CD4-positive, alpha-beta T cell treated with Interleukin-2 at 100 ng/mL for 4 hours (primary cell): ENCODE measurements around the gene FCRL1.

Experiments
- DNase-seq: peaks from one replicate; pipeline ENCODE4 v3.0.0-alpha.2; 2020; ENCODE audit warnings: low spot score

The FCRL1 gene

DNA sequence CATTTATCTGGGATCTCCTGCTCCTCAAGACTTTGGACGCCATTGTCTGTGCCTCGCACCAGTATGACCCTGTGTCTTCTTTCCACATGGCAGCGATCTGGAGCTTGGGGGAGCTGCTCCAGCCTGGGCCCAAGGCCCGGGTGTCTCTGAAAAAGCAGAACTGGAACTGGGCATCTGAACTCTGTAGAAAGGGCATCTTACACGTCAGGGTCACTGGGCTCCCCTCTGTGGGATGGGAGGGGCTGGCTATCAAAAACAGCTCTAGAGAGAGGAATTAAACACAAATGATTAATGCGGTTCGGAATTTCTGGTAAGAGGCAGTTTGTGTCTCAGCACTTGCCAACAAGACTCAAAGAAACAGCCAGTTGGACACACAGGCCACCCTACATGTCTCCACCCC, 16.1 kb downstream of the FCRL1 start:
- no peak for DNase-seq

- DNase-seq = no peak
Measured at GRCh38 chr1:157799996-157800395, 19.9 kb downstream of the FCRL1 start.

DNA sequence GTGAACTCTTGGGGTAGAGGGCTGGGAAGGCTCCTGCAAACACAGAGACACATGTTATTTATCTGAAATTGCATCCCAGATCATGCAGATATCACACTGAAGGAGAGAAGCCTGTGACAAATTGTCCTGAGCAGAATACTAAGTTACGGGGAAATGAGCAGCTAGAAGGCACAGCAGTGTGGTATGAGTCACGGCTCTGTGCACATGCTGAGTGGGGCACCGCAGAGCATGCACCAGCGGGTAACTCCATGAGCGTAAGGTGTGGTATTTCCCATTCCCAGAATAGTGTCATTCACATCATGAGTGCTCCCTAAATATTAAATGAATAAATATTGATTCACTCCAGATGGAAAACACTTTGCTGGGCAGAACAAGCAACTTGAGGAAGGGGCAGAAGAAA, 21.7 kb downstream of the FCRL1 start:
- no peak for DNase-seq

GRCh38 chr1:157785248-157785647, 34.7 kb downstream of the FCRL1 start:
- DNase-seq = no peak

GRCh38 chr1:157784801-157785200, 35.1 kb downstream of the FCRL1 start:
- DNase-seq = no peak

- DNase-seq = no peak
Measured at GRCh38 chr1:157782931-157783330, 37.0 kb downstream of the FCRL1 start.

DNA sequence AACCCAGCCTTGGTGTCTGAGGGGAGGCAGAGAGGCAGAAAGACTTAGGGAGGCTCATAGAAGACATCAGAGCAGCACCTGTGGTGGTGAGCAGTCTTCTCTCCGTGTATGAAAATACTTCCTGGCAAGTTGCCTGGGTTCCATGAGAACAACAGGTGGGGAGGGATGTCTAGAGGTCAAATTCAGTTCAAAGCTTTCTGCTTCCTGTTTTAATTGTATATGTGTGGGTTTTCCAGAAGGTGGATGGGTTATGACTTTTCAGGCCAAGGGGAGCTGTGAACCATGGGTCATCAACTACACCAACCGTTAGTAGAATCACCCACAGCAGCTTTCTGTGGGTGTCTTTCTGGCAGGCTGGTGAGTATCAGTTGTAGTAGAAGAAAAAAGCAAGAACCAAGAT, 38.9 kb downstream of the FCRL1 start:
- DNase-seq = no peak

DNA sequence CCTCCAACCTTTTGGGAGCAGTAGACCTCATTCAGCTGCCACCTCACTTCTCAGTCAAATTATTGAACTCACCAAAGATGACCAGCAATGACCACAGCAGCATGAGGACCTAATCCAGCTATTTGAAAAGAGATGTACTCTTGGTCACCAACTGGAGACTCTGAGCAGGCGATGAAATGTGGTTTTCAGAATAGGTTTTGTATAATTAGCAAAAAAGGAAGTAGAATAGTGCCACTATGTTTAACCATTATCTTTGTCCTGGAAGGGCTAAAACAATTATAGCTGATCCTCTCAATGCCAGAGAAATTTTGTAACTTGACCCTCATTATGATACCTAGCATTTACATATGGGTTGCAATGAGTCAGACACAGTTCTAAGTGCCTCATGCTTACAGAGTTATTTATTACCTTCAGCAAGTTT, 42.9 kb downstream of the FCRL1 start, which contains the start of gene FCRL2:
Gene FCRL2, minus strand, starts transcription at position 162 of the 421 bp plus-strand sequence. Its CDS starts 59 bp downstream, at position 103.
- no peak for DNase-seq

DNA sequence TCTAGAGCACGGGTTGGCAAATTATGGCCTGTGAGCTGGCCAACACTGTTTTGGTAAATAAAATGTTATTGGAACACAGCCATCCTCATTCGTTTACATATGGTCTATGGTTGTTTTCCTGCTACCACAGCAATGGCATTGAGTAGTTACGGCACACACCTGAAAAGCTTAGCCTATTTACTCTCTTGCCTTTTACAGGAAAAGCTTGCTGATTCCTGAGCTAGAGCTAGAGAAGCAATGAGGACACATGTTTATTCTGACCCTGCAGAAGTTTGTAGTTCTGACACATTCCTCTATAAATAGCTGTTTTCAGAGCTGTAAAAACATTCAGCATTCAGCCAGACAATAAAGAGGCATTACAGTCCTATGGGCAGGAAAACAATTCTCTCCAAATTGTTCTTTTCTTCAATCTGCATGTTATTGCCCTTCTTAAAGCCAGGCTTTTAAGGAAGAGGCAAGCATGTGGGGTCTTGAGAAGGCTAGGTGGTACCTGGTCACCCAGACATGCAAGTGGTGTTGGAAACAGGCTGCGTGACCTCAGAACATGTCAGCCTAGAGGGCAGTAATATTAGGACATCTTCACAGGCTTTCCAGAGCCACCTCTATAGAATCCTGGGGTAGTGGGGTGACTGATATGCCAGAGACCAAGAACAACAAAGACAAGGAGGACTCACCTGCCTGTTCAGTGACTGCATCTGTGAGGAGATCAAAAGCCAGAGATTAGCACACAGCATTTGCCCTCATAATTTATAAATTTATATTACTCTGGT, 44.6 kb downstream of the FCRL1 start:
- no peak for DNase-seq

DNA sequence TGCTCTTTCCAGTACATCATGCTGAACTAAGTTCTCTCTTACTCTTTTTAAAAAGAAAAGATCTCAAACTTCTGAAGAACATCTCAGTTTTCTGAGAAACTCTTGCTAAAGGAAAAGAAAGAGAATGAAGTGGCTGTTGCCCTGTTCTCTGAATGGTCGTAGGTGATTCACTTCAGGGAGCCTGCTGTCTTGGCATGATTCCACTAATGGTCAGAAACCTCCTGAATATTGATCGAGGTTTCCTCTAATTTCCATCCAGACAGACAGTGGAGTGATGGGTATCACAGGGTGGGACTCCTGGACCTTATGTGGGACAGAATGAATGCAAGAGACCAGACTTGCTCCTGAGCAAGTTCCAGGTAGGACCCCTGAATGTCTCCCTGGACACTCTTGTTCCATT, 45.5 kb downstream of the FCRL1 start:
- DNase-seq = no peak

DNA sequence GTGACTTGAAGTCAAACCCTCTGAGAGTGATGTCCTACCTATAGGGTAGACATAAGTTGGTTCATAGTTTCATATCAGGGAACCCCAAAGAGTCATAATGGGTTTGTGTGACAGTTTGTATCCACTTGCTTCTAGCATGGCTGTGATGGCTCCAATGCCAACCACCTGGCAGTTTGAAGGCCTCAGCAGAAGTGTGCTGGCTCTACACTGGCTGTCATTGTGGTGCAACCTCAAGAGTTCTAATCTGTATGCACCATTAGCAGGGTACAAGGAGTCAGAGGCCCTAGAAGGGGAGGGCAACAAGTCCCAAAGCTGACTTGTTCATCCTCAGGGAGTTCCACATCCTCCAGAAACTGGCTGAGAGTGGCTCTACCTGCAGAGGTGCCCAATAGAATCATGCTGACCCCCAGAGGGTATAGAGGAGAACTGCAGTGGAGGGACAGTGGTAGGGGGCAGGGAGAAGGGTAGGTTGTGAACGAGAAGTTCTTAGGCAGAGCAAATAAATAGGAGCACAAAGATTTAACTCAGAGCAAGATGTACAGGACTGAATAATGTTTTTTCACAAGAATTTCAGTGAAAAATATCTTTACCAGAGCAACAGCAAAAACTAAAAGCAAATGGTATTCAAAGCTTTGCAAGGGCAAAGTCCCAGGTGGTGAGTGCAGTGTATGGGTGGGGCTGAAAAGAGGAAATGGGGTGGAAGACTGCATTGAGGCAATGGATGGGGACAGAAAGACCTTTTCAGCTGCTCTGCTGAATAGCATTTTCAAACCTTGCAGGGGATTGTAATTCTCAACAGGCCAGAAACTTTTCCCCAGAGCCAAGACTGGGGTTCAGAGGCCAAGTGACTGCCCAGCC, 46.2 kb downstream of the FCRL1 start:
- DNase-seq = peak; percentile 13

DNA sequence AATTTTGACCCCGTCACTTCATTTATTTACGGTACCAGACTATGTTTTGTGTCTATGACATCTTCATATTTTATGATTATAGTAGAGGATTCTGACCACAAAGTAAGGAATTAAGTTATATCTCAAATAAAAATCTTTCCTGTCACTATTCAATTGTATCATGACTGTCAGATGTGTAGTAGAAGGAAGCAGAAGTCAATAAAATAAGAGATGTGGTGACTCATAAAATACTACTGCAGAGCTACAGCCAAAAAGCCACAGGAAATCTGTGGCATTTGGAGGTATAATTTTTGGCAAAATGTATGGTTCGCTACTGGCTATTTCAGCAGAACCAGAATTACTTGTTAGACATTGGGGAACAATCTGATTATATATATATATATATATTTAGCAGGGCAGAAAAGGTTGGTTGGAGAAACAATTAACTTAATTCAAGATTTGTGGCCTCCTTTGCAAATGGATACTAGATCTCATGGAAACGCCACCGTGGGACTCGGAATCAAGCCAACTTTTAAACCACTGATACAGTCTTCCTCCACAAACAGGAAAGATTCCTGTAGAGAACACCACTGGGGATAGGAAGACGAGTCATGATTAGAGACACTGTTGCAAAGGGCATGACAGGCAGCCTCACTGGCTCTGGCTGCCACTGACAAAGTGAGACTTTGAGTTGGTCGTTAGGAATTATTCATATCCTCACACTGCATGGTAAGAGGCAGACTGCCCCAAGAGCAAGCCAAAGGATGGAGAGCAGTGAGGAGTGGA, 48.1 kb downstream of the FCRL1 start:
- no peak for DNase-seq

DNA sequence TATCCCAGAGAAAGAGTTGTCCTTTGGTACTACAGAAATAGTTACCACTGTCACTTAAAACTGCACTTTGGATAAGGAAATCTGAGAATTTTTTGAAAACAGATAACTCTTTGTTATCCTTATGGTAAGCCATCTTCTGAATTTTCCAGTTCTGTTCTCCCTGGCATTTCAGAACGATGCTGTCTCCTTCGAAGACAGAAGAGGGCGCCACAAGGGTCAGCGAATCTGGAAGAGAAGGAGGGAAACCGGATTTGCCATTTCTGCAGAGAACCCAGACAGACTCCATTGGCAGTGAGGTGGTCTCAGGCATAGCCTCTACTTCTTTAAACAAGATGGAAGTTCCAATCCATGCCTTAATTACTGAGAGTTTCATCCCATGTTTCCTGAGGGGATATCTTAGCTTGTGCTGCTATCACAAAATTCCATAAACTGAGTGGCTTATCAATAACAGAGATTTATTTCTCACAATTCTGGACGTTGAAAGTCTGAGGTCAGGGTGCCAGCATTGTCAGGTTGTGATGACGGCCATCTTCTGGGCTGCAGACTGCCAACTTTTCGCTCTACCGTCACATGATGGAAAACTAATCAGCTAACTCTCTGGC, 49.4 kb downstream of the FCRL1 start:
- no peak for DNase-seq

GRCh38 chr1:157766792-157767191, 53.1 kb downstream of the FCRL1 start:
- DNase-seq = no peak

DNA sequence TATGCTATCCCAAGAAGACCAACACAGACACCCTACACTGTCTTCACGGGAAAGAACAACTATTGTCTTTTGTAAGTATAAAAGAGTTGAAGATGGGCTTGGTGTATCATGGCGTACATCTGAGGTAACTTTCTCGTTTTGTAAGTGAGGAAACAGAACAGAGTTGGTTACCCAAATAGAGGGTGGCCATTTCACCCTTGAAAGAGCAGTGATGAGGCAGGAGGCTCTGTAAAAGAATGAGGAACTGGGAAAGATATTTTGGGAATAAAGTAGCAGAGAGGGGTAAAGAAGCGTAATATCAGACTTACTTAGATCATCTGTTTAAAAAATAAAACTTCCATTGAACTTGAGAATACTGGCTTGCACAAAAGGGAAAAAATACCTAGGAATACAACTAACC, 61.9 kb downstream of the FCRL1 start:
- no peak for DNase-seq

- no peak for DNase-seq
Measured at GRCh38 chr1:157753611-157754010, 66.3 kb downstream of the FCRL1 start.

DNA sequence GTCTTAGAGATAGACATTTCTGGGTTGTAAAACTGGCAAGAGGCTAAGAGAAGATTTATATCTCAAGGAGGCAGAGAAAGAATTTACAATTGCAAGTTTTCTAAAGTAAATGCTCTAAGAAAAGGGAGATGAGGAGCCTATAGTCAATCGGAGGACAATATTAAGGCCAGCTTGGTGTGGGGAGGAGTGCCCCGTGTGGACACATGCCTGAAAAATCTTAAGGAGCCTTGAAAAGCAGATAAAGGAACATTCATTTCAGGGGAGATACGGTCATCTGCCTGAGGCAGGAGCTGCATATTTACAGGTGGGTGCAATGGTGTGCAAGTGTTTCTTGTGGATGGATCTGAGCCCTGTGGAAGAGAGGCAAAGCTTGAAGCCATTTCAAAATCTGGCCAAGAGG, 68.6 kb downstream of the FCRL1 start:
- DNase-seq = no peak

DNA sequence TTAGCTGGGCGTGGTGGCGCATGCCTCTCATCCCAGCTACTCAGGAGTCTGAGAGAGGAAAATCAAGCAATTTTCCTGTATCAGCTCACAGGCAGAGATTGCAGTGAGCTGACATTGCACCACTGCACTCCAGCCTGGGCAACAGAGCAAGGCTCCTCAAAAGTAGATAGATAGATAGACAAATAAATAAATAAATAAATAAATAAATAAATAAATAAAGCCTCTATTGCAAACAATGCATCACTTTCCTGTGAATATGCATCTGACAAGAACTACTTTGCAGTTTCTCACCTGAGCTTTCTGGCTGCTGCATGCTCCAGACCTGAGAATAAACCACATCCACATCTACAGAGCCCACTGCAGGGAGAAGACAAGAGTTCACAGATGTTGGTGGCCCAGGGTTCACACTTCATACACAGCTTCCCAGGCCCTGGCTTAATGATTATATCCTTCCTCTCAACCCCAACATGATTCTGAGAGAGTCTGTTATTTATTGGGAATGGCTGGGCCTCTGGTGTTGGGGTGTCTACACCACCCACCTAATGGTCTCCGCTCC, 71.6 kb downstream of the FCRL1 start:
- DNase-seq = no peak
